Loucy (cell line): ENCODE data around the gene TMEM259.

Source experiments
- H2AFZ ChIP-seq: fragments of 200-600 bp; sonication (generic); 2 replicates; pipeline ENCODE4 v1.6.0; 2016; ENCODE audit warnings: antibody characterized with exemption, mild to moderate bottlenecking, low read length, moderate library complexity
- H3F3A ChIP-seq: fragments of 200-600 bp; 2 replicates; pipeline ENCODE4 v1.6.0; 2016; ENCODE audit warnings: antibody characterized with exemption, low read depth, mild to moderate bottlenecking
- H3K27me3 ChIP-seq: fragments of 200-600 bp; sonication (generic); 2 replicates; pipeline ENCODE4 v1.6.1; 2014; ENCODE audit warnings: low read length, mild to moderate bottlenecking; ENCODE audit not compliant: insufficient read depth, poor library complexity, severe bottlenecking
- H3K36me3 ChIP-seq: fragments of 200-600 bp; sonication (generic); 2 replicates; pipeline ENCODE4 v1.6.1; 2016; ENCODE audit warnings: low read length; ENCODE audit not compliant: insufficient read depth
- H3K4me1 ChIP-seq: fragments of 200-600 bp; sonication (generic); 2 replicates; pipeline ENCODE4 v1.5.1; 2014; ENCODE audit warnings: low read length, mild to moderate bottlenecking; ENCODE audit not compliant: insufficient read depth, poor library complexity, severe bottlenecking
- H3K4me2 ChIP-seq: fragments of 200-600 bp; sonication (generic); 2 replicates; pipeline ENCODE4 v1.6.0; 2014; ENCODE audit warnings: antibody characterized with exemption, low read length, low read depth, mild to moderate bottlenecking; ENCODE audit not compliant: poor library complexity, severe bottlenecking
- H3K4me3 ChIP-seq: fragments of 200-600 bp; sonication (generic); 2 replicates; pipeline ENCODE4 v1.5.1; 2014; ENCODE audit warnings: low read length, mild to moderate bottlenecking, mixed read lengths; ENCODE audit not compliant: poor library complexity, severe bottlenecking
- H3K79me2 ChIP-seq: fragments of 200-600 bp; sonication (generic); 2 replicates; pipeline ENCODE4 v1.6.1; 2014; ENCODE audit warnings: low read length; ENCODE audit not compliant: insufficient read depth
- H3K9ac ChIP-seq: fragments of 200-600 bp; sonication (generic); 2 replicates; pipeline ENCODE4 v1.6.0; 2014; ENCODE audit warnings: mild to moderate bottlenecking, low read depth, low read length, moderate library complexity; ENCODE audit not compliant: poor library complexity, severe bottlenecking
- H3K9me2 ChIP-seq: fragments of 200-600 bp; sonication (generic); replicated peaks from 2 replicates; pipeline ENCODE4 v1.6.1; 2016; ENCODE audit warnings: low read depth, low read length, mixed read lengths
- H3K9me3 ChIP-seq: fragments of 200-600 bp; sonication (generic); 2 replicates; pipeline ENCODE4 v1.6.1; 2014; ENCODE audit warnings: mild to moderate bottlenecking, antibody characterized with exemption, low read length, low read depth; ENCODE audit not compliant: insufficient read depth
- H4K20me1 ChIP-seq: fragments of 200-600 bp; sonication (generic); 2 replicates; pipeline ENCODE4 v1.6.0; 2014; ENCODE audit warnings: antibody characterized with exemption, low read length, mild to moderate bottlenecking; ENCODE audit not compliant: insufficient read depth, poor library complexity, severe bottlenecking
- CTCF ChIP-seq: fragments of 200-600 bp; sonication (generic); conservative IDR thresholded peaks from 2 replicates; pipeline ENCODE4 v1.5.1; 2014; ENCODE audit warnings: mild to moderate bottlenecking, antibody characterized with exemption, low read length
- EZH2phosphoT487 ChIP-seq: fragments of 200-600 bp; IDR thresholded peaks from 2 replicates; pipeline ENCODE4 v1.6.1; 2018; ENCODE audit warnings: antibody characterized with exemption, mild to moderate bottlenecking, moderate library complexity, borderline replicate concordance

TMEM259 gene

DNA sequence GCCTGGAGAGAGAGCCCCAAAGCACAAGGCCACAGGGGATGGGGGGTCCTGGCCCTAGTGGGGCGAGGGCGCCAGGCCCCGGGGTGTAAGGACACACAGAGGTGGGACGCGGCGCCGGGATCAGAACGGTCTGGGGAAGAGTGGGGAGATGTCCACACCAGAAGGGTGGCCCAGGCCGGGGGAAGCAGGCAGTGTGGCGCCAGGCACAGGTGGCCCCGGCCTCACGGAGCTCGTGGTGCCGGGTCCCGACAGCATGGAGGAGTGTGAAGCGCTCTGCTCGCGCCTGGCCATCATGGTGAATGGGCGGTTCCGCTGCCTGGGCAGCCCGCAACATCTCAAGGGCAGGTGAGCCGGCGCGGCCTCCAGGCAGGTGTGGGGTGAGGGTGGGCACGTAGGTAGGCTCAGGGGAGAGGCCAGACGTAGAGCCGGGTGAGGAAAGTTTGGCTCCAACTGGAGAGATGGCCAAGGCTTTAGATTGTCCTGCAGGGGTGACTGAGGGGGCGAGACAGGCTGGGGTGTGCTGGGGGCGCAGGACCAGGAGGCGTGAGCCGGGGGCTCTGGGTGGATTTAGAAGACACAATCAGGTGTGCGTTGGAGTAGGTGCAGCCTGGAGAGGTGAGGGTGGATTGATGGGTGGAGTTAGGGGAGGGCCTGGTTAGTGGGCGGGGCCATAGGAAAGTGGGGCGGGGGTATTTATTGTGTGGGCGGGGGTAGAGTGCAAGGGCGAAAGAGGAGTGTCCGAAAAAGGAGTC is 43.2 kb upstream of the TMEM259 start:
- no peaks in the 10 kb centered on the region for H3K36me3 ChIP-seq
- no peak overlapping the region for H3K4me3 ChIP-seq

GRCh38 chr19:1063030-1063908 is 42.3 kb upstream of the TMEM259 start:
- Histone ChIP-seq H3K4me2 (no peak overlapping the region), H3K4me1 (peaks cover 12% of the 10 kb centered on the region), H4K20me1 (no peaks in the 10 kb centered on the region), H3F3A (no peaks in the 10 kb centered on the region), H3K27me3 (no peaks in the 10 kb centered on the region), H3K4me3 (no peak overlapping the region), H3K9ac (no peak overlapping the region), H3K79me2 (peaks cover 9% of the 10 kb centered on the region; the same call in 1 of the 2 replicates), H3K36me3 (no peaks in the 10 kb centered on the region), H3K9me3 (peaks cover 6% of the 10 kb centered on the region; the same call in 1 of the 2 replicates), H3K9me2 (no peaks in the 10 kb centered on the region), H2AFZ (no peak overlapping the region)
- no peak for TF ChIP-seq EZH2phosphoT487
- TF ChIP-seq CTCF, result no peak

More for the DNA sequence above, 43.2 kb upstream of the TMEM259 start:
- Histone ChIP-seq H3K4me1 (peaks cover 18% of the 10 kb centered on the region), H3F3A (no peaks in the 10 kb centered on the region), H3K27me3 (no peaks in the 10 kb centered on the region), H3K9me3 (no peaks in the 10 kb centered on the region), H4K20me1 (peaks cover 3% of the 10 kb centered on the region), H2AFZ (no peak overlapping the region), H3K4me2 (peak overlapping the region; percentile 57), H3K9me2 (no peaks in the 10 kb centered on the region), H3K9ac (no peak overlapping the region), H3K79me2 (peaks cover 17% of the 10 kb centered on the region; the same call in 1 of the 2 replicates)
- no peak for TF ChIP-seq CTCF
- TF ChIP-seq EZH2phosphoT487, result no peak

DNA sequence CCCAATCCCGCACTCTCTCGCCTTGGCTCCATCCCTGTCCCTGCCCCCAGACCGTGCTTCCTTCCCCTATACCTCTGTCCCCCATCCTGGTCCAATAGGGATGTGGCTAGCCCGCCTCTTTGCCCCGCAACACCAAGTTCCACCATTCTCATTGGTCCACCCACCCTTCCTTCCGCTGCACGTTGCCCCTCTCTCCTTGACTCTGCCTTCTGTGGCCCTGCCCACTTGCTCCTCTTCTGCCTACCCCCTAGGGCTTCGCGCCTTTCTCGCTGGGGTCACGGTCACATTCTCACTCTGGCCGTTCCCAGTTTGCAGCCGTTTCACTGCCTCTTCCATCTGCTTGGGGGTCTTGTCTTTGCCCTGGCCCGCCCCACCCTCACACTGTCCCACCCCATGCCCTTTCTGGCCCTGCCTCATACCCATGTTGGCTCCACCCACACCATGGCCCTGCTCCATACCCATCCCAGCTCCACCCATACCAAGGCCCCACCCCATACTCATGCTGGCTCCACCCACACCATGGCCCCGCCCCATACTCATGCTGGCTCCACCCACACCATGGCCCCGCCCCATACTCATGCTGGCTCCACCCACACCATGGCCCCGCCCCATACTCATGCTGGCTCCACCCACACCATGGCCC is 41.6 kb upstream of the TMEM259 start:
- H3K4me1 ChIP-seq, result peaks cover 12% of the 10 kb centered on the region
- no peaks in the 10 kb centered on the region for H3K27me3 ChIP-seq
- TF ChIP-seq CTCF (no peak), EZH2phosphoT487 (no peak)
- H2AFZ ChIP-seq, result no peak overlapping the region
- no peak overlapping the region for H3K4me3 ChIP-seq
- H3K9me2 ChIP-seq, result no peaks in the 10 kb centered on the region
- H3K9ac ChIP-seq, result no peak overlapping the region
- no peak overlapping the region for H3K4me2 ChIP-seq
- no peaks in the 10 kb centered on the region for H4K20me1 ChIP-seq
- H3F3A ChIP-seq, result no peaks in the 10 kb centered on the region
- H3K36me3 ChIP-seq, result no peaks in the 10 kb centered on the region
- H3K79me2 ChIP-seq, result peaks cover 1% of the 10 kb centered on the region; the same call in 1 of the 2 replicates
- H3K9me3 ChIP-seq, result peaks cover 13% of the 10 kb centered on the region; the same call in 1 of the 2 replicates
